ENCODE data around the gene RNF19B. TPM values are rescaled to one million over a fixed set of nuclear protein-coding genes. Genes with fewer than 3 reads are reported as not detected.

The RNF19B gene
- total and polyA plus RNA-seq, 4 donors = 13.8 to 51.5 (median 20.9) TPM

- Histone ChIP-seq H3K27me3 (ENCODE audit: control insufficient read depth in 1 of 2, insufficient read depth in 2 of 2, low read length in 1 of 2) (no peaks in the 10 kb centered on the region), H3K36me3 (ENCODE audit: control insufficient read depth in 1 of 2, insufficient read depth in 2 of 2, low read length in 1 of 2) (peaks cover 2 to 4% of the 10 kb centered on the region in 2 donors), H3K27ac (ENCODE audit: low read depth in 1 of 2, low read length in 2 of 2) (no peak overlapping the region), H3K4me1 (ENCODE audit: control insufficient read depth in 1 of 2, insufficient read depth in 2 of 2, low read length in 2 of 2) (no peaks in the 10 kb centered on the region), H3K9me3 (ENCODE audit: control insufficient read depth, low read length) (no peaks in the 10 kb centered on the region), H3K4me3 (ENCODE audit: low read length in 2 of 2) (no peak overlapping the region)
- no peak for ATAC-seq (ENCODE audit: low FRiP score)
- DNase-seq = no peak
- 63 to 65% methylated on average over 9 of the region's 9 CpGs for WGBS, 2 donors
- intact Hi-C loops (cut with DNase I) = loop anchor here (2.0 to 5.0 kb wide), 2 partner anchors 69 to 71 kb away; no protein-coding TSS in a partner anchor
Measured at GRCh38 chr1:33005838-33006421, 41.3 kb upstream of the RNF19B start.

DNA sequence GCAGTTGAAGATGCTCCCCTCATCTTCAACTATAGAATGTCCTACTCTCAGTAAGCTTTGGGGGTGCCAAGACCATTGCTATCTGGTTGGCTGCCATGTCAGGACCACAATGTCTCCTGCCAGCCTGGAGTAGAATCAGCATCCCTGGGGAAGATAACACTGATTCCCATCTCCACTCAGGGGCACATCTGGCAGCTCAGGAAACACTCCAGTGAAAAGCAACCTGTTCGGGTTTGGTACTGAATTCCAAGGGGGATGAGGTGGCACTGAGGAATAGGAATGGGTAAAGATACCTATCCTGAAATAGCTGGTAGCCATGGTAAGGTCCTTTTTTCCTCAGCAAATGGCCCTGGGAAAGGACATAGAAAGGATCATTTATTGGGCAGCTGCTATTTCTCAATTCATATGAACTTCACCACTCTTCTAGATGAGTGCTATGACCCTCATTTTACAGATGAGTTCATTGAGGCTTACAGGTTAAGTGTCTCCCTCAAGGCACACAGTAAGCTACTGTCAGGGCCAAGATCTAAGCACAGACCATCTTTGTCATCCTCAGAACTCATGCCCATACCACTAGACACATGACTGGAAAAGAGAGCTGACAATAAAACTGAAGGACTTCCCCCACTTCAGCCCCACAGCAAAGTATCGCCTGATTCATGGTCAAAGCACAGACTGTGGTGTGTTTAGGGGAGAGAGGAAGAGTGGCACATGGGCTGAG is 40.7 kb upstream of the RNF19B start:
- Histone ChIP-seq H3K4me3 (ENCODE audit: low read length in 2 of 2) (no peak overlapping the region), H3K36me3 (ENCODE audit: control insufficient read depth in 1 of 2, insufficient read depth in 2 of 2, low read length in 1 of 2) (peaks cover 2 to 4% of the 10 kb centered on the region in 2 donors), H3K27me3 (ENCODE audit: control insufficient read depth in 1 of 2, insufficient read depth in 2 of 2, low read length in 1 of 2) (no peaks in the 10 kb centered on the region), H3K27ac (ENCODE audit: low read depth in 1 of 2, low read length in 2 of 2) (no peak overlapping the region), H3K4me1 (ENCODE audit: control insufficient read depth in 1 of 2, insufficient read depth in 2 of 2, low read length in 2 of 2) (no peaks in the 10 kb centered on the region), H3K9me3 (ENCODE audit: control insufficient read depth, low read length) (no peaks in the 10 kb centered on the region)
- 83 to 88% methylated on average over 2 of the region's 2 CpGs for WGBS, 2 donors
- DNase-seq (no peak), ATAC-seq (ENCODE audit: low FRiP score) (no peak)
- intact Hi-C loops (cut with DNase I) = loop anchor here in 1 of 2 donors (5.0 kb wide), 1 partner anchor 68 kb away; no protein-coding TSS in a partner anchor

DNA sequence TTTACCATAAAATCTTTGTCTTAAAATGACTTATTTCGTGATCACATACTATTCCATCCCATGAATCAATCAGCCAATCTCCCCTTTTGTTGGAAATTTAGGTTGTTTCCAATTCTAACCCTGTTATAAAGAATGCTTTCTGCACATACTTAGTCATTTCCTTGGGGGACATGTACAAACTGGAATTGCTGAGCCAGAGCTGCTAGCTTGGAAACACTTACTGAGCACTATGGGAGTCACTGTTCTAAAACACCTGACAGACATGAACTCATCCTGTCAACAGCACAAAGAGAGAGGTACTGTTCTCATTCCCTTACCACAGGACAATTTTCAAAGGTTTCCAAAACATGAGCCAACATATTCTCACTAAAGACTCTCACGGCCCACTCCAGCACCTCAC is 40.0 kb upstream of the RNF19B start:
- no peaks in the 10 kb centered on the region for H3K9me3 ChIP-seq (ENCODE audit: control insufficient read depth, low read length)
- intact Hi-C loops (cut with DNase I) = loop anchor here in 1 of 2 donors (5.0 kb wide), 1 partner anchor 67 kb away; no protein-coding TSS in a partner anchor
- WGBS, 2 donors = 86 to 92% methylated on average over 2 of the region's 2 CpGs
- DNase-seq (no peak), ATAC-seq (ENCODE audit: low FRiP score) (no peak)
- no peak overlapping the region for H3K4me3 ChIP-seq (ENCODE audit: low read length in 2 of 2)
- no peaks in the 10 kb centered on the region for H3K4me1 ChIP-seq (ENCODE audit: control insufficient read depth in 1 of 2, insufficient read depth in 2 of 2, low read length in 2 of 2)
- H3K27me3 ChIP-seq (ENCODE audit: control insufficient read depth in 1 of 2, insufficient read depth in 2 of 2, low read length in 1 of 2) = no peaks in the 10 kb centered on the region
- peaks cover 2 to 4% of the 10 kb centered on the region in 2 donors for H3K36me3 ChIP-seq (ENCODE audit: control insufficient read depth in 1 of 2, insufficient read depth in 2 of 2, low read length in 1 of 2)
- H3K27ac ChIP-seq (ENCODE audit: low read depth in 1 of 2, low read length in 2 of 2) = no peak overlapping the region

DNA sequence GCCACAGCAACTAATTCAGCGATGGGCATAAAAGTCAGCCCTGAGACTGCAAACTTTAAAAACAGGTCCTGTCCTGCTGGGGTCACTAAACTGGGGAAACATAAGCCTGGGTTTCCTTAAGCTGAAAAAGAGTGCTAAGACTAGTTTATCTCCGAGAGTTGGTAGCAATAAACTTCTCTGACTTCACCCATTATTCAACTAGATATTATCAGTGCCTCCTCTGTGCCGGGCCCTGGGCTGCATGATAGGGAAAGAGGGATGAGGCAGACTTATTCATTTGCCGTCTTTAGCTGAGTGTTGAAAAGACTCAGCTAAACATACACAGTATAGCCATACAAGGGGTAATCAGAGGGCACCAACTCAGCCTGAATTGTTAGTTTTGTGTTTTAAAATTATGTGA is 39.0 kb upstream of the RNF19B start:
- no peaks in the 10 kb centered on the region for H3K4me1 ChIP-seq (ENCODE audit: control insufficient read depth in 1 of 2, insufficient read depth in 2 of 2, low read length in 2 of 2)
- H3K36me3 ChIP-seq (ENCODE audit: control insufficient read depth in 1 of 2, insufficient read depth in 2 of 2, low read length in 1 of 2) = peaks cover 2 to 4% of the 10 kb centered on the region in 2 donors
- no peak overlapping the region for H3K27ac ChIP-seq (ENCODE audit: low read depth in 1 of 2, low read length in 2 of 2)
- no peaks in the 10 kb centered on the region for H3K9me3 ChIP-seq (ENCODE audit: control insufficient read depth, low read length)
- no peaks in the 10 kb centered on the region for H3K27me3 ChIP-seq (ENCODE audit: control insufficient read depth in 1 of 2, insufficient read depth in 2 of 2, low read length in 1 of 2)
- intact Hi-C loops (cut with DNase I) = no loop called here
- ATAC-seq (ENCODE audit: low FRiP score) = no peak
- H3K4me3 ChIP-seq (ENCODE audit: low read length in 2 of 2) = no peak overlapping the region
- 91 to 93% methylated on average over 4 of the region's 4 CpGs for WGBS, 2 donors
- no peak for DNase-seq

- ATAC-seq (ENCODE audit: low FRiP score) = no peak
- Histone ChIP-seq H3K4me1 (ENCODE audit: control insufficient read depth in 1 of 2, insufficient read depth in 2 of 2, low read length in 2 of 2) (no peaks in the 10 kb centered on the region), H3K4me3 (ENCODE audit: low read length in 2 of 2) (no peak overlapping the region), H3K27me3 (ENCODE audit: control insufficient read depth in 1 of 2, insufficient read depth in 2 of 2, low read length in 1 of 2) (no peaks in the 10 kb centered on the region), H3K36me3 (ENCODE audit: control insufficient read depth in 1 of 2, insufficient read depth in 2 of 2, low read length in 1 of 2) (no peaks in the 10 kb centered on the region), H3K27ac (ENCODE audit: low read depth in 1 of 2, low read length in 2 of 2) (no peak overlapping the region), H3K9me3 (ENCODE audit: control insufficient read depth, low read length) (no peaks in the 10 kb centered on the region)
- intact Hi-C loops (cut with DNase I) = no loop called here
- DNase-seq = no peak
- 90 to 94% methylated on average over 4 of the region's 4 CpGs for WGBS, 2 donors
Measured at GRCh38 chr1:33002006-33002405, 37.4 kb upstream of the RNF19B start.

- DNase-seq (no peak), ATAC-seq (ENCODE audit: low FRiP score) (no peak)
- H3K27me3 ChIP-seq (ENCODE audit: control insufficient read depth in 1 of 2, insufficient read depth in 2 of 2, low read length in 1 of 2) = no peaks in the 10 kb centered on the region
- no peaks in the 10 kb centered on the region for H3K9me3 ChIP-seq (ENCODE audit: control insufficient read depth, low read length)
- H3K27ac ChIP-seq (ENCODE audit: low read depth in 1 of 2, low read length in 2 of 2) = no peak overlapping the region
- H3K4me1 ChIP-seq (ENCODE audit: control insufficient read depth in 1 of 2, insufficient read depth in 2 of 2, low read length in 2 of 2) = no peaks in the 10 kb centered on the region
- no peaks in the 10 kb centered on the region for H3K36me3 ChIP-seq (ENCODE audit: control insufficient read depth in 1 of 2, insufficient read depth in 2 of 2, low read length in 1 of 2)
- H3K4me3 ChIP-seq (ENCODE audit: low read length in 2 of 2) = no peak overlapping the region
- 96 to 98% methylated on average over 2 of the region's 2 CpGs for WGBS, 2 donors
- intact Hi-C loops (cut with DNase I) = no loop called here
Measured at GRCh38 chr1:33001282-33001681, 36.7 kb upstream of the RNF19B start.

GRCh38 chr1:33000427-33001026 is 35.9 kb upstream of the RNF19B start:
- Histone ChIP-seq H3K27me3 (ENCODE audit: control insufficient read depth in 1 of 2, insufficient read depth in 2 of 2, low read length in 1 of 2) (no peaks in the 10 kb centered on the region), H3K9me3 (ENCODE audit: control insufficient read depth, low read length) (no peaks in the 10 kb centered on the region), H3K36me3 (ENCODE audit: control insufficient read depth in 1 of 2, insufficient read depth in 2 of 2, low read length in 1 of 2) (no peaks in the 10 kb centered on the region), H3K27ac (ENCODE audit: low read depth in 1 of 2, low read length in 2 of 2) (no peak overlapping the region), H3K4me1 (ENCODE audit: control insufficient read depth in 1 of 2, insufficient read depth in 2 of 2, low read length in 2 of 2) (no peaks in the 10 kb centered on the region), H3K4me3 (ENCODE audit: low read length in 2 of 2) (no peak overlapping the region)
- WGBS, 2 donors = 69 to 73% methylated on average over 4 of the region's 4 CpGs
- no peak for ATAC-seq (ENCODE audit: low FRiP score)
- DNase-seq = no peak
- intact Hi-C loops (cut with DNase I) = no loop called here

DNA sequence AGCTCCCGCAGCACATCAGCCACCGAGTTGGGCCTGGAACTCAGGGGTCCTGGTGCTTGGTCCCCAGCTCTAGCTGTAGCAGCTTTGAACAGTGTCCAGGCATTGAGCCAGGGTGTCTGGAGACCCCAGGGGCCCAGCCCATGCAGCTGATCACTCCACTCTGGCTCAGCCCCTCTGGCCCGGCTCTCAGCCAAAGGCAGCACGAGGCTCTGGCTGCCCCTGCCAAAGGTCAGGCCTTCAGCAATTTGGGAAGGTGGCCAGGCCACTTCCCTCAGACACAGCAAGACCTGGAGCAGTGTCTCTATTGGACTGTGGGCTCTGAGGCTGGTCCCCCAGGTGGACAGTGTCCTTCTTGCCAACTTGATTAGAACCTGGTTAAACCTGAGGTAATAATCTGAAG is 34.4 kb upstream of the RNF19B start:
- H3K36me3 ChIP-seq (ENCODE audit: control insufficient read depth in 1 of 2, insufficient read depth in 2 of 2, low read length in 1 of 2) = no peaks in the 10 kb centered on the region
- H3K27ac ChIP-seq (ENCODE audit: low read depth in 1 of 2, low read length in 2 of 2) = no peak overlapping the region
- no peaks in the 10 kb centered on the region for H3K27me3 ChIP-seq (ENCODE audit: control insufficient read depth in 1 of 2, insufficient read depth in 2 of 2, low read length in 1 of 2)
- intact Hi-C loops (cut with DNase I) = no loop called here
- H3K9me3 ChIP-seq (ENCODE audit: control insufficient read depth, low read length) = no peaks in the 10 kb centered on the region
- ATAC-seq (ENCODE audit: low FRiP score) (no peak), DNase-seq (no peak)
- H3K4me3 ChIP-seq (ENCODE audit: low read length in 2 of 2) = no peak overlapping the region
- no peaks in the 10 kb centered on the region for H3K4me1 ChIP-seq (ENCODE audit: control insufficient read depth in 1 of 2, insufficient read depth in 2 of 2, low read length in 2 of 2)
- 58 to 65% methylated on average over 4 of the region's 4 CpGs for WGBS, 2 donors

DNA sequence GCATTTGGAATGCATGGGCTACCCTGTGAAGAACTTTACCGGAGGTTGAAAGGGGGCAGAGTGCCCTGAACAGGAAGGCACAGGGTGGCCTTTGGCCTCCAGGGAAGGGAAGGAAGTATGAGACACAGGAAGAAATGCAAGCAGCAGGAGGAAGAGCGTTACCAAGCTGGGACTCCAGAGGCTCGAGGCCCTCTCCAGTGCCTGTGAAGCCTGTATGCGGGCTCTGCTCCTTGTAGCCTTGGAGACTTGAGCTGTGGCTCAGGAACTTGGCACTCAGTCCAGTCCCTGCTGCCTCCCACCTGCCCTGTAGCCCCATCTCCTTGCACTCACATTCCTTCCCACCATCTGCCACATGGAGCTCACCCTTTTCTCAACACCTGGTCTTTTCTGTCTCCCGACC is 33.5 kb upstream of the RNF19B start:
- Histone ChIP-seq H3K36me3 (ENCODE audit: control insufficient read depth in 1 of 2, insufficient read depth in 2 of 2, low read length in 1 of 2) (no peaks in the 10 kb centered on the region), H3K27ac (ENCODE audit: low read depth in 1 of 2, low read length in 2 of 2) (no peak overlapping the region), H3K4me3 (ENCODE audit: low read length in 2 of 2) (no peak overlapping the region), H3K4me1 (ENCODE audit: control insufficient read depth in 1 of 2, insufficient read depth in 2 of 2, low read length in 2 of 2) (no peaks in the 10 kb centered on the region), H3K9me3 (ENCODE audit: control insufficient read depth, low read length) (no peaks in the 10 kb centered on the region), H3K27me3 (ENCODE audit: control insufficient read depth in 1 of 2, insufficient read depth in 2 of 2, low read length in 1 of 2) (no peaks in the 10 kb centered on the region)
- ATAC-seq (ENCODE audit: low FRiP score) (no peak), DNase-seq (no peak)
- WGBS, 2 donors = 89 to 92% methylated on average over 5 of the region's 5 CpGs
- intact Hi-C loops (cut with DNase I) = no loop called here
